Osteoblast (primary cell): Measurements from ENCODE around the gene TEX13B. TPM values are rescaled to one million over a fixed set of nuclear protein-coding genes. Genes with fewer than 3 reads are reported as not detected.

ENCODE experiments used
- DNase-seq: peaks from one replicate; pipeline ENCODE4 v3.0.0; 2011; ENCODE audit warnings: low spot score, mixed read lengths; ENCODE audit not compliant: insufficient read length; ENCODE audit errors: missing footprints
- H2AFZ ChIP-seq: 2 replicates; pipeline ENCODE4 v1.6.0; 2011; ENCODE audit warnings: mild to moderate bottlenecking, low read length
- H3K27ac ChIP-seq: 2 replicates; pipeline ENCODE4 v1.5.1; 2011; ENCODE audit warnings: mild to moderate bottlenecking, low read depth, low read length, moderate library complexity
- H3K27me3 ChIP-seq: 2 replicates; pipeline ENCODE4 v1.6.0; 2012; ENCODE audit warnings: mild to moderate bottlenecking, control low read depth, inconsistent platforms, low read length, moderate library complexity; ENCODE audit not compliant: insufficient read depth
- H3K36me3 ChIP-seq: 2 replicates; pipeline ENCODE4 v1.5.1; 2011; ENCODE audit warnings: mild to moderate bottlenecking, low read length, control low read depth, moderate library complexity; ENCODE audit not compliant: insufficient read depth
- H3K4me1 ChIP-seq: 2 replicates; pipeline ENCODE4 v1.5.1; 2011; ENCODE audit warnings: mild to moderate bottlenecking, low read length, control low read depth, moderate library complexity; ENCODE audit not compliant: insufficient read depth
- H3K4me2 ChIP-seq: 2 replicates; pipeline ENCODE4 v1.6.0; 2011; ENCODE audit warnings: mild to moderate bottlenecking, low read length; ENCODE audit not compliant: insufficient read depth
- H3K4me3 ChIP-seq: fragments of 200-600 bp; sonication (generic); 3 replicates; pipeline ENCODE4 v1.5.1; 2012; ENCODE audit warnings: mild to moderate bottlenecking, low read length, inconsistent platforms; ENCODE audit not compliant: insufficient read depth
- H3K79me2 ChIP-seq: 2 replicates; pipeline ENCODE4 v1.6.0; 2012; ENCODE audit warnings: mild to moderate bottlenecking, low read length, control low read depth, inconsistent platforms; ENCODE audit not compliant: insufficient read depth
- H3K9me3 ChIP-seq: 2 replicates; pipeline ENCODE4 v1.5.1; 2011; ENCODE audit warnings: low read depth, low read length, control low read depth
- H4K20me1 ChIP-seq: 2 replicates; pipeline ENCODE4 v1.6.0; 2012; ENCODE audit warnings: mild to moderate bottlenecking, low read length, control low read depth; ENCODE audit not compliant: insufficient read depth
- CTCF ChIP-seq: IDR thresholded peaks from 2 replicates; pipeline ENCODE4 v1.5.1; 2011; ENCODE audit warnings: mild to moderate bottlenecking, low read depth, low read length, moderate library complexity; ENCODE audit errors: extremely low read depth
- total RNA-seq: library from RNA; depleted of rRNA; stranded (reverse); fragments of >200 nt; gene quantifications from 2 replicates; pipeline ENCODE4 v1.2.3, GENCODE V29; 2012

The TEX13B gene, protein sequence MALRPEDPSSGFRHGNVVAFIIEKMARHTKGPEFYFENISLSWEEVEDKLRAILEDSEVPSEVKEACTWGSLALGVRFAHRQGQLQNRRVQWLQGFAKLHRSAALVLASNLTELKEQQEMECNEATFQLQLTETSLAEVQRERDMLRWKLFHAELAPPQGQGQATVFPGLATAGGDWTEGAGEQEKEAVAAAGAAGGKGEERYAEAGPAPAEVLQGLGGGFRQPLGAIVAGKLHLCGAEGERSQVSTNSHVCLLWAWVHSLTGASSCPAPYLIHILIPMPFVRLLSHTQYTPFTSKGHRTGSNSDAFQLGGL
- total RNA-seq, result not detected in 2 replicates

DNA sequence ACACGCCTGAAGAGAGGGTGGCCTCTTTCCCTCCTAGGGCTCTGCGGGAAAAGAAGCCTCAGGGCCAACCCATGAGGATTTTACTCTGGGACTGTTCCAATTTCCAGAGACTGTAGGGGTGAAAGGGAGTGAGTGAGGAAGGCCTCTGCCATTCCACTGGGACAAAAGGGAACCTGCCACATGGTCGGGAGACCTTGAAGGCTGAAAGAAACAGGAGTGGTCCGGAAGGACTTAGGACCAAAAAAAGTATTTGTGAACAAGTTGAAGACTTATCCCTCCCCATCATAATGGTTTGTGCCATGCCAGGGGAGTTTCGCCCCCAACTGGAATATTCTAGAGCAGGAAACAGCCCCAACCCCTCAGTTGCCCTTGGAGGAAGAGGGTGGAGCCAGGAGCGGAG is at the start of gene TEX13B:
Gene TEX13B, minus strand, starts transcription at position 15 of the 400 bp plus-strand sequence. CDS start 243 bp downstream, outside the sequence.
- H3K27me3 ChIP-seq, result peaks cover 2% of the 10 kb centered on the region
- no peaks in the 10 kb centered on the region for H3K79me2 ChIP-seq
- TF ChIP-seq CTCF, result no peak
- no peak within 1 kb of the TSS for H2AFZ ChIP-seq
- no peak for DNase-seq
- H3K4me1 ChIP-seq, result no peaks in the 10 kb centered on the region
- H3K4me3 ChIP-seq, result no peak within 1 kb of the TSS
- H3K4me2 ChIP-seq, result no peak within 1 kb of the TSS
- no peaks in the 10 kb centered on the region for H4K20me1 ChIP-seq
- H3K27ac ChIP-seq, result no peak within 1 kb of the TSS
- no peaks in the 10 kb centered on the region for H3K9me3 ChIP-seq
- no peaks in the 10 kb centered on the region for H3K36me3 ChIP-seq

GRCh38 chrX:108029928-108030711 is 48.0 kb upstream of the TEX13B start:
- Histone ChIP-seq H4K20me1 (no peaks in the 10 kb centered on the region), H3K36me3 (no peaks in the 10 kb centered on the region), H3K27ac (no peak overlapping the region), H3K4me2 (no peak overlapping the region), H3K9me3 (no peaks in the 10 kb centered on the region), H3K4me1 (no peaks in the 10 kb centered on the region), H3K4me3 (no peak overlapping the region), H3K27me3 (peaks cover 24% of the 10 kb centered on the region), H3K79me2 (no peaks in the 10 kb centered on the region), H2AFZ (no peak overlapping the region)
- DNase-seq, result no peak
- TF ChIP-seq CTCF, result no peak

DNA sequence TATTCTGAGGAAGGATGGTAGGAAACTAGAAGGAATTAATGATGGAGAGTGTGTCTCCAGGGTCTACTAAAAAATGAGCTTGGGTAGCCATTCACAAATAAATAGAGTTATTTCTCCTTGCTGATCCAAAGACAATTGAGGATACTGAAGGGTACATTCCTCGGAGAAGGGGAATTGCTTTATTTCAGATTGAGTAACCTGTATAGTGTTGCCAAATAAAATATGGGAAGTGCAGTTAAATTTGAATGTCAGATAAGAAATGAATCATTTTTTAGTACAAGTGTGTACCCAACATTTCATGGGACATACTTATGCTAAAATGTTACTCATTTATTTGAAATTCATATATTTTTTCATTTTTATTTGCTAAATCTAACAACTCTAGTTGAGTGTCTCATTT is 46.7 kb upstream of the TEX13B start:
- H3K4me1 ChIP-seq, result no peaks in the 10 kb centered on the region
- H3K27me3 ChIP-seq, result peaks cover 21% of the 10 kb centered on the region
- no peaks in the 10 kb centered on the region for H3K79me2 ChIP-seq
- H2AFZ ChIP-seq, result no peak overlapping the region
- no peaks in the 10 kb centered on the region for H4K20me1 ChIP-seq
- TF ChIP-seq CTCF, result no peak
- H3K27ac ChIP-seq, result no peak overlapping the region
- no peaks in the 10 kb centered on the region for H3K9me3 ChIP-seq
- no peak for DNase-seq
- no peak overlapping the region for H3K4me2 ChIP-seq
- H3K36me3 ChIP-seq, result no peaks in the 10 kb centered on the region
- H3K4me3 ChIP-seq, result no peak overlapping the region

- no peak for DNase-seq
- Histone ChIP-seq H3K36me3 (no peaks in the 10 kb centered on the region), H3K27ac (no peak overlapping the region), H2AFZ (no peak overlapping the region), H3K27me3 (peaks cover 24% of the 10 kb centered on the region), H3K4me1 (no peaks in the 10 kb centered on the region), H3K79me2 (no peaks in the 10 kb centered on the region), H3K4me3 (no peak overlapping the region), H4K20me1 (no peaks in the 10 kb centered on the region), H3K9me3 (no peaks in the 10 kb centered on the region), H3K4me2 (no peak overlapping the region)
- TF ChIP-seq CTCF, result no peak
Observed at GRCh38 chrX:108025954-108026600, 43.9 kb upstream of the TEX13B start.
